Esophagus muscularis mucosa (tissue), 4 donors: ENCODE data around the gene WTIP. TPM values are rescaled to one million over a fixed set of nuclear protein-coding genes. Genes with fewer than 3 reads are reported as not detected.

Experiments
- DNase-seq: peaks from one replicate; pipeline ENCODE4 v3.0.0-alpha.2; 2017; ENCODE audit errors: extremely low spot score
- H3K27ac ChIP-seq, 4 donors: fragments of 200-600 bp; sonication (generic); replicated peaks in 1 of 4; 1 replicate in 3 of 4; 2 replicates in 1 of 4; pipeline ENCODE4 v1.5.1; 2016 to 2019; ENCODE audit warnings: mild to moderate bottlenecking in 1 of 4
- H3K27me3 ChIP-seq, 4 donors: fragments of 200-600 bp; sonication (generic); one replicate each; pipeline versions ENCODE4 v1.5.1 to v1.6.0; 2016 to 2019
- H3K36me3 ChIP-seq, 4 donors: fragments of 200-600 bp; sonication (generic); one replicate each; pipeline ENCODE4 v1.5.1; 2016 to 2019
- H3K4me1 ChIP-seq, 4 donors: fragments of 200-600 bp; sonication (generic); one replicate each; pipeline ENCODE4 v1.5.1; 2016 to 2019
- H3K4me3 ChIP-seq, 4 donors: fragments of 200-600 bp; sonication (generic); 1 replicate in 2 of 4; 2 replicates in 2 of 4; pipeline ENCODE4 v1.5.1; 2016 to 2019; ENCODE audit warnings: mild to moderate bottlenecking in 4 of 4, moderate library complexity in 1 of 4
- H3K9me3 ChIP-seq, 4 donors: fragments of 200-600 bp; sonication (generic); 1 replicate in 3 of 4; 2 replicates in 1 of 4; pipeline ENCODE4 v1.5.1; 2016 to 2019
- EP300 ChIP-seq: sonication (generic); formaldehyde crosslinking; IDR thresholded peaks from one replicate; pipeline ENCODE4 v1.6.1; 2017; ENCODE audit warnings: antibody characterized with exemption
- POLR2A ChIP-seq: fragments of 450-650 bp; IDR thresholded peaks from one replicate; pipeline ENCODE4 v1.6.1; 2017; ENCODE audit warnings: antibody characterized with exemption, moderate library complexity, mild to moderate bottlenecking, low read depth
- POLR2AphosphoS5 ChIP-seq, 2 donors: sonication (generic); formaldehyde crosslinking; IDR thresholded peaks; one replicate each; pipeline ENCODE4 v1.6.1; 2017; ENCODE audit warnings: antibody characterized with exemption in 2 of 2
- WGBS: methylation state at CpG from one replicate; pipeline ENCODE4 v1.1.5; 2018; 5-methylcytosine and 5-hydroxymethylcytosine counted together
- intact Hi-C: fragments of 100-400 bp; cut with DNase I; formaldehyde crosslinking; loops from one replicate; pipeline ENCODE4 v1.15.1; 2023
- total RNA-seq, 4 donors: library from RNA; depleted of rRNA; stranded (reverse); fragments of >200 nt; gene quantifications; one replicate each; pipeline versions ENCODE4 v1.1.0 to v1.2.1, GENCODE V29; 2016
- TF ChIP-seq, protein P1 (sequence below), 3 experiments: fragments of 200-600 bp in 2 of 3; fragments of 450-650 bp in 1 of 3; sonication (generic) in 2 of 3; IDR thresholded peaks; one replicate each; pipeline ENCODE4 v1.5.1; 2017 to 2019; ENCODE audit warnings: antibody characterized with exemption in 3 of 3, mild to moderate bottlenecking in 2 of 3, moderate library complexity in 1 of 3

The WTIP gene
- total RNA-seq, 4 donors from 2014 or later = 19.1 to 68.0 (median 43.4) TPM

DNA sequence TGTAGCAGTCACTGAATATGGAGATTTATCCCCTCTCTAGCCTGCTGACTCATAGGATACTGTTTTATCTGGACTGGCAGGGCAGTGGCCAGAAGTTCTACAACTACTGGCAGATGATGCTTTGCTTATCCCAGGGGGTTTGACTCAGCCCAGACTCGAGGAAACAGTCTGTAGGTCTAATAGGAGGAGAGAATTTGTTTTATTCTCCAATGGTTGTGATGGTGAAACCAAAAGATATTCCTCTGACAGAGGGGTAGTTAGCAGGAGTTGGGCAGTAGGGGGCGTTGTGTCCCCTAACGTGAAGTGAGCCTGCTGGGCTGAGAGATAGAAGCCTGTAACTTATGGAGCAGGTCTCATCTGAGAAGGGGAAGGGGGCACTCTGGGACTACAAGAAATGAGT, 74.9 kb downstream of the WTIP start:
- Histone ChIP-seq H3K27me3 (peaks cover 0 to 23% (median 0%) of the 10 kb centered on the region in 4 donors), H3K4me1 (no peaks in the 10 kb centered on the region), H3K36me3 (no peaks in the 10 kb centered on the region), H3K27ac (no peak overlapping the region), H3K4me3 (no peak overlapping the region), H3K9me3 (no peaks in the 10 kb centered on the region)
- intact Hi-C loops = no loop called here
- 7% methylated on average over 3 of the region's 3 CpGs for WGBS
- TF ChIP-seq, protein P1, sequence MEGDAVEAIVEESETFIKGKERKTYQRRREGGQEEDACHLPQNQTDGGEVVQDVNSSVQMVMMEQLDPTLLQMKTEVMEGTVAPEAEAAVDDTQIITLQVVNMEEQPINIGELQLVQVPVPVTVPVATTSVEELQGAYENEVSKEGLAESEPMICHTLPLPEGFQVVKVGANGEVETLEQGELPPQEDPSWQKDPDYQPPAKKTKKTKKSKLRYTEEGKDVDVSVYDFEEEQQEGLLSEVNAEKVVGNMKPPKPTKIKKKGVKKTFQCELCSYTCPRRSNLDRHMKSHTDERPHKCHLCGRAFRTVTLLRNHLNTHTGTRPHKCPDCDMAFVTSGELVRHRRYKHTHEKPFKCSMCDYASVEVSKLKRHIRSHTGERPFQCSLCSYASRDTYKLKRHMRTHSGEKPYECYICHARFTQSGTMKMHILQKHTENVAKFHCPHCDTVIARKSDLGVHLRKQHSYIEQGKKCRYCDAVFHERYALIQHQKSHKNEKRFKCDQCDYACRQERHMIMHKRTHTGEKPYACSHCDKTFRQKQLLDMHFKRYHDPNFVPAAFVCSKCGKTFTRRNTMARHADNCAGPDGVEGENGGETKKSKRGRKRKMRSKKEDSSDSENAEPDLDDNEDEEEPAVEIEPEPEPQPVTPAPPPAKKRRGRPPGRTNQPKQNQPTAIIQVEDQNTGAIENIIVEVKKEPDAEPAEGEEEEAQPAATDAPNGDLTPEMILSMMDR (IDR thresholded peaks at IDR 0.05) = peak in 1 of 3 experiments; percentile 29
- no peak for TF ChIP-seq POLR2A
- no peak for TF ChIP-seq EP300
- TF ChIP-seq POLR2AphosphoS5 (IDR thresholded peaks at IDR 0.05) = no peak
- DNase-seq = no peak

DNA sequence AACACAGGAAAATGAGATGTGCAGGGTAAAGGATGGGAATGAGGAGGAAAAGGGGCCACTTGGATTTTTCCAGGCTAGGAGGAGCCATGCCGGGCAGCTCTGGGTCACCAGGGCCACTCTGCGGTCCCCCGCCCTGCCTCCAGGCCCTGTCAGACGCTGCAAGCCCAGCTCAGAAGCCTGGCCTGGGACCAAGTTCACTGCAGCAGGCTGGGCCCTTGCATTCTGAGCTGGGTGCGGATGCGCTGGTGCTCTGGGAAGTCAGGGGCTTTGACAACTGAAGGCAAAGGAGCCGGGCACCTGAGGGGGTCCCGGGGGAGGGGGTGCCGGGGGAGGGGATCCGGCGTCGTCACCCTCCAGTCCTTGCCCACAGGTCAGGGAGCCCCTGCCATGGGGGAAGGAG, 77.5 kb downstream of the WTIP start:
- Histone ChIP-seq H3K36me3 (no peaks in the 10 kb centered on the region), H3K9me3 (peaks cover 0 to 17% (median 5%) of the 10 kb centered on the region in 4 donors), H3K27me3 (peaks cover 0 to 19% (median 0%) of the 10 kb centered on the region in 4 donors), H3K4me3 (no peak overlapping the region), H3K4me1 (no peaks in the 10 kb centered on the region), H3K27ac (no peak overlapping the region)
- intact Hi-C loops = no loop called here
- WGBS = 67% methylated on average over 7 of the region's 12 CpGs
- DNase-seq = no peak
- no peak for TF ChIP-seq POLR2AphosphoS5 (IDR thresholded peaks at IDR 0.05)
- no peak for TF ChIP-seq EP300
- no peak for TF ChIP-seq POLR2A
- TF ChIP-seq, protein P1 (IDR thresholded peaks at IDR 0.05) = no peak

DNA sequence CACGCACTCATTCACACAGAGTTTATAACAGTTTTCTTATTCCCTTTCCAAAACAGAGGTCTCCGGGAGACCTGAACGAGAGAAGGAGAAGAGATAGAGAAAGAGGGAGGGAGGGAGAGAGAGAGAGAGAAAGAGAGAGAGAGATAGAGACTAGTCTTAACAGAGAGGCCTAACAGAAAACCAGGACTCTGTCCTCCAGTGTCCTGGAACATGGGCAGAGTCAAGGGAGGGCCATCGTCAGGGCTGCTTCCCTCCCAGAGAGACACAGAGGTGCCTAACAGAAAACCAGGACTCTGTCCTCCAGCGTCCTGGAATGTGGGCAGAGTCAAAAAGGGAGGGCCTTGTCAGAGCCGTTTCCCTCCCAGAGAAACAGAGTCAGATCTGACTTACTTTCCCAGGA, 78.7 kb downstream of the WTIP start:
- H3K4me1 ChIP-seq = no peaks in the 10 kb centered on the region
- peak; percentile 37 for DNase-seq
- intact Hi-C loops = no loop called here
- peaks cover 0 to 18% (median 10%) of the 10 kb centered on the region in 4 donors for H3K9me3 ChIP-seq
- TF ChIP-seq EP300 (no peak), POLR2AphosphoS5 (IDR thresholded peaks at IDR 0.05) (no peak), POLR2A (no peak)
- TF ChIP-seq, protein P1 (IDR thresholded peaks at IDR 0.05) = no peak
- no peak overlapping the region for H3K4me3 ChIP-seq
- H3K36me3 ChIP-seq = no peaks in the 10 kb centered on the region
- peaks cover 0 to 12% (median 0%) of the 10 kb centered on the region in 4 donors for H3K27me3 ChIP-seq
- no peak overlapping the region for H3K27ac ChIP-seq
- 46% methylated on average over 6 of the region's 6 CpGs for WGBS

Other genes with a start within 250 kb of the WTIP start
- gene GARRE1, start 227.2 kb upstream of the WTIP start, total RNA-seq = 10 to 100 TPM; 11.2 to 31.0 (median 20.8) TPM
- 100 to 1,000 TPM; 121 to 313 (median 212) TPM for gene GPI, start 116.6 kb upstream of the WTIP start, total RNA-seq
- 10 to 100 TPM in 3 of 4 donors, 1 to 10 TPM in 1; 8.6 to 14.8 (median 12.5) TPM for gene PDCD2L, start 77.4 kb upstream of the WTIP start, total RNA-seq
- 10 to 100 TPM; 68.3 to 95.6 (median 88.6) TPM for gene UBA2, start 53.4 kb upstream of the WTIP start, total RNA-seq
- gene SCGB2B2, start 195.4 kb downstream of the WTIP start, total RNA-seq = under 1 TPM in 2 of 4 donors, not detected in 2; 0.83 to 0.86 TPM
- 10 to 100 TPM; 20.4 to 29.5 (median 21.6) TPM for gene ZNF302, start 195.9 kb downstream of the WTIP start, total RNA-seq